ENCODE measurements around the gene DNAJB8. TPM values are rescaled to one million over a fixed set of nuclear protein-coding genes. Genes with fewer than 3 reads are reported as not detected.

DNAJB8 gene
- not detected in 2 replicates for total RNA-seq

GRCh38 chr3:128466840-128467541 is at the start of gene DNAJB8:
DNAJB8 (minus strand) TSS chr3:128466890; CDS start chr3:128463245, 3,645 bp downstream.

GRCh38 chr3:128492671-128493569 is 26.2 kb upstream of the DNAJB8 start, which contains the start of gene GATA2:
GATA2 (minus strand) TSS chr3:128493201; CDS start chr3:128487031, 6,170 bp downstream.

Other genes starting within 250 kb of the DNAJB8 start
- 1.4 and 1.8 TPM in 2 replicates for gene GATA2, start 26.3 kb upstream of the DNAJB8 start, total RNA-seq
- 546 and 573 TPM in 2 replicates for gene RPN1, start 183.9 kb upstream of the DNAJB8 start, total RNA-seq

All from smooth muscle cell of bladder (primary cell).